ENCODE results near the gene VSIG10L. TPM values are rescaled to one million over a fixed set of nuclear protein-coding genes. Genes with fewer than 3 reads are reported as not detected.

Gene VSIG10L
- total RNA-seq, 4 donors from 2014 or later = 0.21 to 0.56 (median 0.28) TPM

DNA sequence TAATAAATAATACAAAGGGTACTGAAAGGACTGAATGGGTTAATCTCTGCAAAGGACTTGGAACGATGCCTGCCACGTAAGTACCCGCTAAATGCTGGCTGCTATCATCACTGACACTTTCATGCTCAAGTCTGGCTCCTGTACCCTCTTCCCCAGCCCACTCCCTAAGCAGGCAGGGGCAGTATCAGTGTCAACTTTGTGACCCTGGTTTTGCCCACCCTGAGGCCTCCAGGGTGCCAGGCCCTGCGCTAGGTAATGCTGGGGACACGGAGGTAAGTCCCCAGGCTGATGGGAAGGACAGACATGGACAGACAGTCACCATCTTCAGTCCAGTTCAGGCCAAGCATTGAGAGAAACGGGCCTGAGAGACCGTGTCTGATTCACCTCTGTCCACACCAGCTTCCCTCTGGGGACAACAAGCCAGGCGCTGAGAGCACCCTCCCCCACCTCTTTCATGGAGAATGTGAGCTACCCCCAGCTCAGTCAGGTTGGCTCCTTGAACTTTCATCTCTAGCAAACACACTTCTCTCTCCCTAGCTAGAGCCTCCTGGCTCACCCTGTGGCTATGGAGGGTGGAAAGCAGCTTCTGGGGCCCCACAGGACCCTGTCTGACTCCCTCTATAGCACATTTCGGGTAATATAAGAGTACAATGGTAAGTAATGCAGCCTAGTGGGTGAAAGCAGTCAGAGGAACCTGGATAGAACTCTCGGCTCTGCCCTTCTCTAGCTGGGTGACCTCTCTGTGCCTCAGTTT, 23.4 kb upstream of the VSIG10L start:
- H3K4me1 ChIP-seq = peaks cover 14 to 24% of the 10 kb centered on the region in 2 donors
- DNase-seq = peak; percentile 52 to 56

DNA sequence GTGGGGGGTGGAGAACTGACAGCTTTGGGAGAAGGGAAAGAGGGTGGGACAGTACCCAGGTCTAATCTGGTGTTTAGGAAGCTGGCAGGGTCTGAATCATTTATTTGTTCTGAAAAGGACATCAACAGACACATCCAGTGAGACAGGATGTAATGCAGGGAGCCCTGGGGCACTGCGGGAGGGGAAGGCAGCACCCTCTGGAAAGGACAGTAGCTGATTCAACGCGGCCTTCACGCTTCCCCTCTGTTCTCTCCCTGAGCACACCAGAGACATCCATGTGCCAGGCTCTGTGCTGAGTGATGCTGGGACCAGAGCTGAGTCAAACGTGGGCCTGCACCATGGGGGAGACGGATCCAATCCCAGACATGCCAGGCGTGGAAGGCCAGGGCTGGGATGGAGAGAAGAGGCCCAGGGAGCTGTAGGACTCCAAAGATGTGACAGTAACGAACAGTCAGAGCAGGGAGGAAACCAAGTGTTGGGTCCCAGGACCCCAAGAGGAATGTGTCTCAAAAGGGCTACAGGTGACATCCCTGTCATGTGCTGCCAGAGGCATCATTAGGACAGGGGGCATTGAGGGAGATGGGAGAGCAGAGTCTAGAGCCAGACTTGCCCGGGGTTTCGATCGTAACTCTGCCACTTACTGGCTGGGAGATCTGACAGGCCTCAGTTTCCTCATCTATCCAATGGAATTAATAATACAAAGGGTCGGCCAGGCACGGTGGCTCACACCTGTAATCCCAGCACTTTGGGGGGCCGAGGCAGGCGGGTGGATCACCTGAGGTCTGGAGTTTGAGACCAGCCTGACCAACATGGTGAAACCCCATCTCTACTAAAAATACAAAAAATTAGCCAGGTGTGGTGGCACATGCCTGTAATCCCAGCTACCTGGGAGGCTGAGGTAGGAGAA, 22.5 kb upstream of the VSIG10L start:
- Histone ChIP-seq H3K27me3 (no peaks in the 10 kb centered on the region), H3K27ac (no peak overlapping the region), H3K9me3 (no peaks in the 10 kb centered on the region), H3K36me3 (no peaks in the 10 kb centered on the region), H3K4me3 (replicated peaks in 1 of 3) (no peak overlapping the region), H3K4me1 (peaks cover 14 to 24% of the 10 kb centered on the region in 2 donors)
- no peak for DNase-seq
- no peak for TF ChIP-seq POLR2A (IDR thresholded peaks at IDR 0.05)
- TF ChIP-seq, protein P1, sequence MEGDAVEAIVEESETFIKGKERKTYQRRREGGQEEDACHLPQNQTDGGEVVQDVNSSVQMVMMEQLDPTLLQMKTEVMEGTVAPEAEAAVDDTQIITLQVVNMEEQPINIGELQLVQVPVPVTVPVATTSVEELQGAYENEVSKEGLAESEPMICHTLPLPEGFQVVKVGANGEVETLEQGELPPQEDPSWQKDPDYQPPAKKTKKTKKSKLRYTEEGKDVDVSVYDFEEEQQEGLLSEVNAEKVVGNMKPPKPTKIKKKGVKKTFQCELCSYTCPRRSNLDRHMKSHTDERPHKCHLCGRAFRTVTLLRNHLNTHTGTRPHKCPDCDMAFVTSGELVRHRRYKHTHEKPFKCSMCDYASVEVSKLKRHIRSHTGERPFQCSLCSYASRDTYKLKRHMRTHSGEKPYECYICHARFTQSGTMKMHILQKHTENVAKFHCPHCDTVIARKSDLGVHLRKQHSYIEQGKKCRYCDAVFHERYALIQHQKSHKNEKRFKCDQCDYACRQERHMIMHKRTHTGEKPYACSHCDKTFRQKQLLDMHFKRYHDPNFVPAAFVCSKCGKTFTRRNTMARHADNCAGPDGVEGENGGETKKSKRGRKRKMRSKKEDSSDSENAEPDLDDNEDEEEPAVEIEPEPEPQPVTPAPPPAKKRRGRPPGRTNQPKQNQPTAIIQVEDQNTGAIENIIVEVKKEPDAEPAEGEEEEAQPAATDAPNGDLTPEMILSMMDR (IDR thresholded peaks at IDR 0.05) = no peak
- 82 to 86% methylated on average over 12 to 15 of the region's 15 CpGs for WGBS, 2 donors
- intact Hi-C loops (cut with DNase I) = no loop called here

More for the DNA sequence above, 23.4 kb upstream of the VSIG10L start:
- Histone ChIP-seq H3K9me3 (no peaks in the 10 kb centered on the region), H3K36me3 (no peaks in the 10 kb centered on the region), H3K27me3 (no peaks in the 10 kb centered on the region), H3K27ac (peak overlapping the region; percentile 72 to 90 (median 88)), H3K4me3 (replicated peaks in 1 of 3) (peak overlapping the region; percentile 23 to 78 (median 65))
- intact Hi-C loops (cut with DNase I) = no loop called here
- TF ChIP-seq POLR2A (IDR thresholded peaks at IDR 0.05) = no peak
- TF ChIP-seq, protein P1 (IDR thresholded peaks at IDR 0.05) = no peak
- 13 to 15% methylated on average over 9 to 10 of the region's 10 CpGs for WGBS, 2 donors

DNA sequence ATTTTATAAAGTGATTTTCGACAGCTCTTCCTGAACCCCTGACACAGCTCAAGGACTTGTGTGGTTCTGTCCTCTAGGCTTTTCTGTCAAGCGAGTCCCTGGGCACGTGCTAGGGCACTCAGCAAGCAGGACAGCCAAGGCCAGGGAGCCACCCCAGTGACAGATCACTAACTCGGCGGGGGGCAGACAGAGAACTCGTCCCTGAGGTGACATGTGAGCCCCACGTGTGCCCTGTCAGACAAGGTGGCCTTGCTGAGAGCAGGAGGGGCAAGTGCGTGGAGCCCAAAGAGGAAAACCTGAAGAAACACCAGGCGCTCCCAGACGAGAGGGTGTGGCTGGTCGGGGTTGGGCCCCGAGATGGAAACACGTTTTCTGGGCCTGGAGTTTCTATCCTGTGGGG, 19.3 kb upstream of the VSIG10L start:
- no peak overlapping the region for H3K27ac ChIP-seq
- WGBS, 2 donors = 93 to 95% methylated on average over 13 of the region's 13 CpGs
- no peaks in the 10 kb centered on the region for H3K36me3 ChIP-seq
- TF ChIP-seq POLR2A (IDR thresholded peaks at IDR 0.05) = no peak
- TF ChIP-seq, protein P1 (IDR thresholded peaks at IDR 0.05) = no peak
- no peaks in the 10 kb centered on the region for H3K27me3 ChIP-seq
- H3K4me3 ChIP-seq (replicated peaks in 1 of 3) = no peak overlapping the region
- intact Hi-C loops (cut with DNase I) = no loop called here
- DNase-seq = no peak
- no peaks in the 10 kb centered on the region for H3K9me3 ChIP-seq
- peaks cover 8 to 19% of the 10 kb centered on the region in 2 donors for H3K4me1 ChIP-seq

DNA sequence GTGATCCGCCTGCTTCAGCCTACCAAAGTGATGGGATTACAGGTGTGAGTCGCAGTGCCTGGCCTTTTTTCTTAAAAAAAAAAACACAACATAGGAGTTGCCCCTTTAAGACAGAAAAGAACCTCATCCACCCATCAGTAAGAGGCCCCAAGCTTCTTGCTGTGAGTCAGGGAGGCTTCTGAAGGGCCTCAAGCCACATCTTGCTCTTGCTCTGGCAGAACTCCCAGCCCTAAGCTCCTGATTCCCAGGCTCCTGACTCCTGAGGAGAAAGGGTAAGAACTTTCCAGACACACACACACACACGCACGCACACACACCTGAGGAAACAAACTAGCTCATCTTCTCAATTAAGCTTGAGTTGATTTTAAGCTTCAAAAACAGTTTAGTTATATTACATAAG, 17.4 kb upstream of the VSIG10L start:
- WGBS, 2 donors = 82 to 94% methylated on average over 4 of the region's 4 CpGs
- H3K4me3 ChIP-seq (replicated peaks in 1 of 3) = no peak overlapping the region
- H3K36me3 ChIP-seq = no peaks in the 10 kb centered on the region
- peaks cover 0 to 10% of the 10 kb centered on the region in 2 donors for H3K4me1 ChIP-seq
- no peaks in the 10 kb centered on the region for H3K9me3 ChIP-seq
- DNase-seq = no peak
- no peak overlapping the region for H3K27ac ChIP-seq
- no peak for TF ChIP-seq POLR2A (IDR thresholded peaks at IDR 0.05)
- TF ChIP-seq, protein P1 (IDR thresholded peaks at IDR 0.05) = no peak
- intact Hi-C loops (cut with DNase I) = no loop called here
- H3K27me3 ChIP-seq = no peaks in the 10 kb centered on the region
